Panc1 (cell line): ENCODE results near the gene PNKD.

Experiments
- POLR2AphosphoS5 ChIP-seq: IDR thresholded peaks from 2 replicates; pipeline ENCODE4 v1.6.1; 2012; ENCODE audit warnings: mild to moderate bottlenecking, low read depth, low read length, moderate library complexity
- SIN3A ChIP-seq: IDR thresholded peaks from 2 replicates; pipeline ENCODE4 v1.6.1; 2012; ENCODE audit warnings: low read depth, mild to moderate bottlenecking, low read length, moderate library complexity, borderline replicate concordance; ENCODE audit not compliant: insufficient read depth
- TCF7L2 ChIP-seq: IDR thresholded peaks from 2 replicates; pipeline ENCODE4 v1.6.1; 2011; ENCODE audit warnings: mild to moderate bottlenecking, low read depth, low read length, inconsistent platforms
- TF ChIP-seq, protein P1 (sequence below): fragments of 450-650 bp; IDR thresholded peaks from 2 replicates; pipeline ENCODE4 v1.5.1; 2017; ENCODE audit warnings: mild to moderate bottlenecking
- TF ChIP-seq, protein P2 (sequence below), 2 experiments: IDR thresholded peaks; 2 replicates each; pipeline ENCODE4 v1.6.1; 2011 to 2012; ENCODE audit warnings: low read depth in 2 of 2, control low read depth in 1 of 2, low read length in 1 of 2, mild to moderate bottlenecking in 1 of 2, moderate library complexity in 1 of 2; ENCODE audit not compliant: insufficient read depth in 1 of 2

DNA sequence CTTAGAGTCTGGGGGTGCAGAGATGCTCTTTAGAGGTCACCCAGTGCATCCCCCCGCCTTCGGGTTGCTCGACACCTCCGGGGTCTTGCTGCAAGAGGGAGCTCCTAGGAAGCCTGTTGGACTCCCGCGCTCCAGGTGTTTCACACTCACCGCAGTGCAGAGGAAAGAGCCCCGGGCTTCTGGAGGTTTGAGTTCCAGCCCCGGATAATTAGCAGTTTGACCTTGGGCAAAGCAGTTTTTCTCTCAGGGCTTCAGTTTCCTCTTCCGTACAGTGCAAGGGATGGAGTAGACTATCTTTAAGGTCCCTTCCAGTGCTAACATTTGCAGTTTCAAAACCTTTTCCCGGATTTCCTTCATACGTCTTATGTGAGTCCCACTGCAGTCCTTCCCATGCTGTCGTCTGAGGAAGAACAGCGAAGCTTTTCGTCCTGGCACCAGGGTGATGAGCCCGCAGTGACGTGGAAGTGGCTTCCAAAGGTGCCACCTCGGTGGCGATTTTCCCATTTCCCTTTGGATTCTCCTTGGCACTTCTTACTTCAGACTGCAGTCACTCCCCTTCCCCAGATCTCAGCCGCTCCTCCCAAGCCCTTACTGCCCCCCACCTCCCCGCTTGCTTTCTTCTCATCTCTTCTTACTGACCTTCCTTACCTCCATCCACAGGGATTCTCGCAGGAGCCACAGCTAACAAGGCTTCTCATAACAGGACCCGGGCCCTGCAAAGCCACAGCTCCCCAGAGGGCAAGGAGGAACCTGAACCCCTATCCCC lies 585 bp downstream of the PNKD start:
- TF ChIP-seq, protein P1, sequence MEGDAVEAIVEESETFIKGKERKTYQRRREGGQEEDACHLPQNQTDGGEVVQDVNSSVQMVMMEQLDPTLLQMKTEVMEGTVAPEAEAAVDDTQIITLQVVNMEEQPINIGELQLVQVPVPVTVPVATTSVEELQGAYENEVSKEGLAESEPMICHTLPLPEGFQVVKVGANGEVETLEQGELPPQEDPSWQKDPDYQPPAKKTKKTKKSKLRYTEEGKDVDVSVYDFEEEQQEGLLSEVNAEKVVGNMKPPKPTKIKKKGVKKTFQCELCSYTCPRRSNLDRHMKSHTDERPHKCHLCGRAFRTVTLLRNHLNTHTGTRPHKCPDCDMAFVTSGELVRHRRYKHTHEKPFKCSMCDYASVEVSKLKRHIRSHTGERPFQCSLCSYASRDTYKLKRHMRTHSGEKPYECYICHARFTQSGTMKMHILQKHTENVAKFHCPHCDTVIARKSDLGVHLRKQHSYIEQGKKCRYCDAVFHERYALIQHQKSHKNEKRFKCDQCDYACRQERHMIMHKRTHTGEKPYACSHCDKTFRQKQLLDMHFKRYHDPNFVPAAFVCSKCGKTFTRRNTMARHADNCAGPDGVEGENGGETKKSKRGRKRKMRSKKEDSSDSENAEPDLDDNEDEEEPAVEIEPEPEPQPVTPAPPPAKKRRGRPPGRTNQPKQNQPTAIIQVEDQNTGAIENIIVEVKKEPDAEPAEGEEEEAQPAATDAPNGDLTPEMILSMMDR: no peak
- TF ChIP-seq SIN3A (no peak), POLR2AphosphoS5 (no peak), TCF7L2 (no peak)
- TF ChIP-seq, protein P2, sequence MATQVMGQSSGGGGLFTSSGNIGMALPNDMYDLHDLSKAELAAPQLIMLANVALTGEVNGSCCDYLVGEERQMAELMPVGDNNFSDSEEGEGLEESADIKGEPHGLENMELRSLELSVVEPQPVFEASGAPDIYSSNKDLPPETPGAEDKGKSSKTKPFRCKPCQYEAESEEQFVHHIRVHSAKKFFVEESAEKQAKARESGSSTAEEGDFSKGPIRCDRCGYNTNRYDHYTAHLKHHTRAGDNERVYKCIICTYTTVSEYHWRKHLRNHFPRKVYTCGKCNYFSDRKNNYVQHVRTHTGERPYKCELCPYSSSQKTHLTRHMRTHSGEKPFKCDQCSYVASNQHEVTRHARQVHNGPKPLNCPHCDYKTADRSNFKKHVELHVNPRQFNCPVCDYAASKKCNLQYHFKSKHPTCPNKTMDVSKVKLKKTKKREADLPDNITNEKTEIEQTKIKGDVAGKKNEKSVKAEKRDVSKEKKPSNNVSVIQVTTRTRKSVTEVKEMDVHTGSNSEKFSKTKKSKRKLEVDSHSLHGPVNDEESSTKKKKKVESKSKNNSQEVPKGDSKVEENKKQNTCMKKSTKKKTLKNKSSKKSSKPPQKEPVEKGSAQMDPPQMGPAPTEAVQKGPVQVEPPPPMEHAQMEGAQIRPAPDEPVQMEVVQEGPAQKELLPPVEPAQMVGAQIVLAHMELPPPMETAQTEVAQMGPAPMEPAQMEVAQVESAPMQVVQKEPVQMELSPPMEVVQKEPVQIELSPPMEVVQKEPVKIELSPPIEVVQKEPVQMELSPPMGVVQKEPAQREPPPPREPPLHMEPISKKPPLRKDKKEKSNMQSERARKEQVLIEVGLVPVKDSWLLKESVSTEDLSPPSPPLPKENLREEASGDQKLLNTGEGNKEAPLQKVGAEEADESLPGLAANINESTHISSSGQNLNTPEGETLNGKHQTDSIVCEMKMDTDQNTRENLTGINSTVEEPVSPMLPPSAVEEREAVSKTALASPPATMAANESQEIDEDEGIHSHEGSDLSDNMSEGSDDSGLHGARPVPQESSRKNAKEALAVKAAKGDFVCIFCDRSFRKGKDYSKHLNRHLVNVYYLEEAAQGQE (IDR thresholded peaks at IDR 0.05; ENCODE audit: insufficient read depth in 1 of 2, low read depth in 2 of 2, low read length in 1 of 2): no peak
